Chondrocyte (in vitro differentiated cells): ENCODE data around the gene GRIA4. TPM values are rescaled to one million over a fixed set of nuclear protein-coding genes. Genes with fewer than 3 reads are reported as not detected.
"Not testable (repeated sequence)": the region's sequence is repeated elsewhere in the genome, so short reads cannot be mapped to it uniquely, and the experiment has no call there.

Experiments
- DNase-seq: peaks from one replicate; pipeline ENCODE4 v3.0.0; 2021; ENCODE audit warnings: mixed read lengths, low spot score
- H3K27ac Mint-ChIP-seq: one replicate; pipeline ENCODE4 v1.8.0; 2021; ENCODE audit warnings: mild to moderate bottlenecking, moderate library complexity, mixed read lengths; ENCODE audit not compliant: unreplicated experiment
- H3K27me3 Mint-ChIP-seq: 2 replicates; pipeline ENCODE4 v1.8.0; 2021; ENCODE audit warnings: low read depth, mixed read lengths
- H3K36me3 Mint-ChIP-seq: 2 replicates; pipeline ENCODE4 v1.8.0; 2021; ENCODE audit warnings: low read depth, mixed read lengths
- H3K4me1 Mint-ChIP-seq: 2 replicates; pipeline ENCODE4 v1.8.0; 2021; ENCODE audit warnings: low read depth, mild to moderate bottlenecking, mixed read lengths
- H3K4me3 Mint-ChIP-seq: one replicate; pipeline ENCODE4 v1.8.0; 2021; ENCODE audit warnings: mild to moderate bottlenecking, moderate library complexity, mixed read lengths; ENCODE audit not compliant: unreplicated experiment
- H3K9me3 Mint-ChIP-seq: 2 replicates; pipeline ENCODE4 v1.8.0; 2021; ENCODE audit warnings: low read depth, mixed read lengths
- CTCF ChIP-seq: fragments of 200-600 bp; sonication (generic); IDR thresholded peaks from 2 replicates; pipeline ENCODE4 v1.5.0; 2021; ENCODE audit warnings: antibody characterized with exemption, mild to moderate bottlenecking, moderate library complexity
- total RNA-seq: library from RNA; stranded (reverse); gene quantifications from 3 replicates; pipeline ENCODE4 v1.2.1, GENCODE V29; 2021

The GRIA4 gene
- total RNA-seq, 1 donor from 2014 or later, result not detected

GRCh38 chr11:105878510-105878909 lies 268.6 kb downstream of the GRIA4 start:
- DNase-seq, result peak; percentile 46
- no peak overlapping the region for H3K27ac Mint-ChIP-seq
- peaks cover 5% of the 10 kb centered on the region for H3K36me3 Mint-ChIP-seq
- H3K4me1 Mint-ChIP-seq, result no peaks in the 10 kb centered on the region
- no peak overlapping the region for H3K4me3 Mint-ChIP-seq
- H3K27me3 Mint-ChIP-seq, result peaks cover 7% of the 10 kb centered on the region
- H3K9me3 Mint-ChIP-seq, result peaks cover 16% of the 10 kb centered on the region
- no peak for TF ChIP-seq CTCF

GRCh38 chr11:105878927-105879326 lies 269.1 kb downstream of the GRIA4 start:
- H3K27me3 Mint-ChIP-seq, H3K36me3 Mint-ChIP-seq, DNase-seq, H3K4me1 Mint-ChIP-seq, H3K4me3 Mint-ChIP-seq, H3K27ac Mint-ChIP-seq: not testable (repeated sequence)
- peaks cover 13% of the 10 kb centered on the region for H3K9me3 Mint-ChIP-seq

GRCh38 chr11:105881027-105881426 lies 271.2 kb downstream of the GRIA4 start:
- no peak overlapping the region for H3K27ac Mint-ChIP-seq
- no peak for TF ChIP-seq CTCF
- no peaks in the 10 kb centered on the region for H3K36me3 Mint-ChIP-seq
- DNase-seq, result no peak
- H3K4me1 Mint-ChIP-seq, result no peaks in the 10 kb centered on the region
- H3K9me3 Mint-ChIP-seq, result peaks cover 6% of the 10 kb centered on the region
- peaks cover 7% of the 10 kb centered on the region for H3K27me3 Mint-ChIP-seq
- H3K4me3 Mint-ChIP-seq, result no peak overlapping the region

DNA sequence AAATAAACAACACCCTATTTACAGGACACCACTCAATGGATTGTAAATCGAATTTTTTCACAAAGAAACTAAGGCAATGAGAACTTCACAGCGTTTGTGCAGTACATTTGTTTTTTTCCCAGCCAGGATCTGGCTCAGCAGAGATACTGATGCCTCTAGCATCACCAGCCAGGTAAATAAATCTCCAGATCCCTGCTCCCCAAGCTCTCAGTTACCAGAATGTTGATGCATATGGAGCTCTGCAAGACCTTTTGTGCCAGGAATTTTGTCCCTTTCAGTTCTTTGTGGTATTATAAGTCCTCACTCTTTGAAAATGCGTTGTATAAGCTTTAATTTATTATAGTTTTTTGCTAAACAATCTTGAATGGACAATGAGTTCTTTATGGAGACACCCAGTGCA lies 274.6 kb downstream of the GRIA4 start:
- Mint-ChIP-seq H3K4me1 (no peaks in the 10 kb centered on the region), H3K9me3 (no peaks in the 10 kb centered on the region), H3K36me3 (no peaks in the 10 kb centered on the region), H3K27ac (no peak overlapping the region), H3K4me3 (no peak overlapping the region), H3K27me3 (no peaks in the 10 kb centered on the region)
- DNase-seq, result no peak
- TF ChIP-seq CTCF, result no peak

GRCh38 chr11:105891685-105892084 lies 281.8 kb downstream of the GRIA4 start:
- Mint-ChIP-seq H3K9me3 (no peaks in the 10 kb centered on the region), H3K27ac (no peak overlapping the region), H3K27me3 (peaks cover 4% of the 10 kb centered on the region), H3K4me3 (no peak overlapping the region), H3K4me1 (no peaks in the 10 kb centered on the region), H3K36me3 (no peaks in the 10 kb centered on the region)
- DNase-seq, result no peak
- TF ChIP-seq CTCF, result no peak

- Mint-ChIP-seq H3K4me1 (no peaks in the 10 kb centered on the region), H3K27ac (no peak overlapping the region)
Measured at GRCh38 chr11:105897161-105897560, 287.3 kb downstream of the GRIA4 start.

More at GRCh38 chr11:105897161-105897560, 287.3 kb downstream of the GRIA4 start:
- TF ChIP-seq CTCF, result no peak
- H3K4me3 Mint-ChIP-seq, result no peak overlapping the region
- H3K27me3 Mint-ChIP-seq, result peaks cover 3% of the 10 kb centered on the region
- no peak for DNase-seq
- peaks cover 1% of the 10 kb centered on the region for H3K36me3 Mint-ChIP-seq
- H3K9me3 Mint-ChIP-seq, result peaks cover 9% of the 10 kb centered on the region
